GM12878 (cell line): Measurements from ENCODE around the gene TRIM26. TPM values are rescaled to one million over a fixed set of nuclear protein-coding genes. Genes with fewer than 3 reads are reported as not detected.

Experiments used
- CHD1 ChIP-seq: IDR thresholded peaks from 2 replicates; pipeline ENCODE4 v1.6.1; 2012; ENCODE audit warnings: low read depth, low read length, improper control_type of control experiment
- CUX1 ChIP-seq: IDR thresholded peaks from 2 replicates; pipeline ENCODE4 v1.6.1; 2012; ENCODE audit warnings: improper control_type of control experiment, low read depth, low read length; ENCODE audit not compliant: insufficient replicate concordance
- ESRRA ChIP-seq: IDR thresholded peaks from 2 replicates; pipeline ENCODE4 v1.6.1; 2012; ENCODE audit warnings: mild to moderate bottlenecking, low read length, improper control_type of control experiment
- NR2C1 ChIP-seq: fragments of 450-650 bp; IDR thresholded peaks from 2 replicates; pipeline ENCODE4 v1.6.1; 2017; ENCODE audit warnings: antibody characterized with exemption, mild to moderate bottlenecking, moderate library complexity
- RELB ChIP-seq: fragments of 450-650 bp; IDR thresholded peaks from 2 replicates; pipeline ENCODE4 v1.6.1; 2017; ENCODE audit warnings: low read depth, mild to moderate bottlenecking, moderate library complexity
- ZNF207 ChIP-seq: fragments of 450-650 bp; IDR thresholded peaks from 2 replicates; pipeline ENCODE4 v1.6.1; 2014; ENCODE audit warnings: antibody characterized with exemption, mild to moderate bottlenecking, borderline replicate concordance
- polyA plus RNA-seq, 11 experiments: library from polyadenylated mRNA; depleted of rRNA in 4 of 11; unstranded in 6 of 11; stranded (reverse) in 5 of 11; fragments of >200 nt; fragmentation: Nextera tagmentation in 4 of 11; fragmentation: Illumina TruSeq in 1 of 11; extraction: Ambion mirVana in 4 of 11; extraction: Trizol in 1 of 11; gene quantifications; 1 replicate in 1 of 11; 2 replicates in 10 of 11; pipeline versions ENCODE4 v1.2.1 to v1.2.3, GENCODE V29; 2011 to 2016; ENCODE audit warnings: inconsistent platforms in 2 of 11, missing spikeins in 2 of 11, low read depth in 1 of 11
- total RNA-seq, 4 experiments: library from RNA; depleted of rRNA in 3 of 4; stranded (reverse); fragments of >200 nt in 3 of 4; fragmentation: Illumina TruSeq in 1 of 4; extraction: Trizol in 1 of 4; gene quantifications; 2 replicates each; pipeline versions ENCODE4 v1.2.1 to v1.2.3, GENCODE V29; 2013 to 2021

Gene TRIM26
- total and polyA plus RNA-seq, 10 of the 15 experiments (the other 5 are each of a cell fraction or from before 2014, with no cell fraction given), result 13.1 to 79.6 (median 63.6) TPM

- TF ChIP-seq CUX1 (no peak), ZNF207 (no peak), ESRRA (no peak), NR2C1 (no peak), RELB (no peak), CHD1 (no peak)
These were observed 61.1 kb downstream of the TRIM26 start (continued) for GRCh38 chr6:30152016-30152673.
